Measurements from ENCODE around the gene TRABD2B. TPM values are rescaled to one million over a fixed set of nuclear protein-coding genes. Genes with fewer than 3 reads are reported as not detected.

The TRABD2B gene
- total RNA-seq, 1 donor from 2014 or later: 0.64 TPM

DNA sequence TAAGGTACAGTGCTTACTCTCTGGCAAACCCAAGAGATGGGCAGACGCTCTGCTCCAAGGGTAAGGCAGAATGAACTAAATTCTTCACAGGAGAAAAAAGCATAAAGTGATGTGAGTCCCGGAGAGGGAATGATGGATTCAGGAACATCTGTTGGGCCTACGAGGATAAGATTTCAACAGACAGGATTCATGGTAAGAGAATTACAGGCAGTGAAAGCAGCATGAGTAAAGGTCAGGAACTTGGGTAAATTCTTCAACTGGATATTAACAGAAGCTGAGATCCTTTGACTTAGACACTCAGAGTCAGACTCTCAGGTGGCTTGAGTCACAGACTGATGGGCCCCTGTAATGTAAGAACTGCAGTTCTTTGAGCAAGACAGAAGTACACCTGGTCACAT lies 152.6 kb downstream of the TRABD2B start:
- TF ChIP-seq, protein P1, sequence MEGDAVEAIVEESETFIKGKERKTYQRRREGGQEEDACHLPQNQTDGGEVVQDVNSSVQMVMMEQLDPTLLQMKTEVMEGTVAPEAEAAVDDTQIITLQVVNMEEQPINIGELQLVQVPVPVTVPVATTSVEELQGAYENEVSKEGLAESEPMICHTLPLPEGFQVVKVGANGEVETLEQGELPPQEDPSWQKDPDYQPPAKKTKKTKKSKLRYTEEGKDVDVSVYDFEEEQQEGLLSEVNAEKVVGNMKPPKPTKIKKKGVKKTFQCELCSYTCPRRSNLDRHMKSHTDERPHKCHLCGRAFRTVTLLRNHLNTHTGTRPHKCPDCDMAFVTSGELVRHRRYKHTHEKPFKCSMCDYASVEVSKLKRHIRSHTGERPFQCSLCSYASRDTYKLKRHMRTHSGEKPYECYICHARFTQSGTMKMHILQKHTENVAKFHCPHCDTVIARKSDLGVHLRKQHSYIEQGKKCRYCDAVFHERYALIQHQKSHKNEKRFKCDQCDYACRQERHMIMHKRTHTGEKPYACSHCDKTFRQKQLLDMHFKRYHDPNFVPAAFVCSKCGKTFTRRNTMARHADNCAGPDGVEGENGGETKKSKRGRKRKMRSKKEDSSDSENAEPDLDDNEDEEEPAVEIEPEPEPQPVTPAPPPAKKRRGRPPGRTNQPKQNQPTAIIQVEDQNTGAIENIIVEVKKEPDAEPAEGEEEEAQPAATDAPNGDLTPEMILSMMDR (IDR thresholded peaks at IDR 0.05; ENCODE audit: partially characterized antibody, unreplicated experiment): no peak
- no peak for DNase-seq
- Mint-ChIP-seq H3K27me3 (ENCODE audit: unreplicated experiment) (peaks cover 7% of the 10 kb centered on the region), H3K9me3 (ENCODE audit: unreplicated experiment) (peaks cover 8% of the 10 kb centered on the region), H3K4me3 (ENCODE audit: unreplicated experiment) (no peak overlapping the region), H3K27ac (ENCODE audit: unreplicated experiment) (no peak overlapping the region), H3K36me3 (ENCODE audit: unreplicated experiment) (peaks cover 4% of the 10 kb centered on the region), H3K4me1 (ENCODE audit: low read depth, unreplicated experiment) (peaks cover 10% of the 10 kb centered on the region)

DNA sequence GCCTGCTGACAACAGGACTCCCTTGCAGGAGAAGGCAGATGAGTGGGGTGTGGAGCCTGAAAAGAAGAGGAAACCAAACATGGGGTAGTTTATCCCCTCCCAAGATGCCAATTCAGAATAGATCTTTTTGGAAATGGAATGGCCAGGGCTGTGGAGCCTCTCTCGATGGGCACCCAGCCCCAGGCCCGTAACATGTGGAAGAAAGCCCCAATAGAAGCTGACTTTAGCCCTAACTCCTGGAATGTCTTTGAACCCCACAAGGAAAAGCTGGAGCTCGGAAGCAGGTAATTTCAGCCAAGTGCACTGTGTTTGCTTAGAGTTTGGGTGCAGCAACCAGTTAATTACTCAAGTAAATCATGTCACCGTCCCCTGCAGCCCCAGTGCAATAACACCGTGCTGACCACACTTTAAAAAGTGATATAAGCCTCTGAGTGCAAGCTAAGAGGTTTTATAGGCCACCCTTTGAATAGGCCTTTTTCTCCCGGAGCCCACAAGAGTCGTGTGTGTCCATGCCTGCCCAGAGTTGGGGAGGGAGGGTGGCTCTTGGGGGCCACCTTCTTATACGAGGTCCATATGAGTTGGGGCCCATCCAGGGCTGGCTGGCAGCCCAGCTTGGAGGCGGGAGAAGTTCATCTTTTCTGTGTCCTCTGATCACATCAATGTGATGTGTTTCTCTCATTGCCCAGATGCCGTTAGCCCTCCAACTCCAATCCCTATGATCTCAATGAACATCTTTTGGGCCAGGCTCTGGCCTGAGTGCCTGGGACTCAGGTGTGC lies 153.2 kb downstream of the TRABD2B start:
- no peak for DNase-seq
- peaks cover 7% of the 10 kb centered on the region for H3K27me3 Mint-ChIP-seq (ENCODE audit: unreplicated experiment)
- peaks cover 10% of the 10 kb centered on the region for H3K4me1 Mint-ChIP-seq (ENCODE audit: low read depth, unreplicated experiment)
- H3K36me3 Mint-ChIP-seq (ENCODE audit: unreplicated experiment): peaks cover 4% of the 10 kb centered on the region
- no peak overlapping the region for H3K4me3 Mint-ChIP-seq (ENCODE audit: unreplicated experiment)
- no peak overlapping the region for H3K27ac Mint-ChIP-seq (ENCODE audit: unreplicated experiment)
- peaks cover 8% of the 10 kb centered on the region for H3K9me3 Mint-ChIP-seq (ENCODE audit: unreplicated experiment)
- TF ChIP-seq, protein P1 (IDR thresholded peaks at IDR 0.05; ENCODE audit: partially characterized antibody, unreplicated experiment): no peak

DNA sequence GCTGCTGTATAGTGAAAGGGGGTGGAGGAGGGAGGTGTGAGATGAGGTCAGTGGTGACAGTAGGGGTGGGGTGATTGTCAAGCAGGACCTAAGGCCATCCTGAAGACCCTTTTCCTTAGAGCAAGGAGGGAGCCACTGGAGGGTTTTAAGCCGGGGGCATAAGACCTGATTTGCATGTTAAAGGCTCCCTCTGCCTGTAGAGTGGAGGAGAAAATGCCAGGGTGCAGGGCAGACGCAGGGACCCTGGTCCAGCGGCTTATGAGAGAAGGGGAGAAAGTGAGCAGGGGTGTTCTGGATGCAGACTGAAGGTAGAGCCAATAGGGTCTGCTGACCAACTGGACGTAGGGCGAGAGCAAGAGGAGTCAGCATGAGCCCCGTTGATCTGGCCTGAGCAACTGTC lies 154.1 kb downstream of the TRABD2B start:
- Mint-ChIP-seq H3K4me1 (ENCODE audit: low read depth, unreplicated experiment) (peaks cover 10% of the 10 kb centered on the region), H3K36me3 (ENCODE audit: unreplicated experiment) (peaks cover 4% of the 10 kb centered on the region), H3K27ac (ENCODE audit: unreplicated experiment) (no peak overlapping the region), H3K9me3 (ENCODE audit: unreplicated experiment) (peaks cover 11% of the 10 kb centered on the region), H3K4me3 (ENCODE audit: unreplicated experiment) (no peak overlapping the region), H3K27me3 (ENCODE audit: unreplicated experiment) (peaks cover 7% of the 10 kb centered on the region)
- DNase-seq: no peak
- TF ChIP-seq, protein P1 (IDR thresholded peaks at IDR 0.05; ENCODE audit: partially characterized antibody, unreplicated experiment): no peak

DNA sequence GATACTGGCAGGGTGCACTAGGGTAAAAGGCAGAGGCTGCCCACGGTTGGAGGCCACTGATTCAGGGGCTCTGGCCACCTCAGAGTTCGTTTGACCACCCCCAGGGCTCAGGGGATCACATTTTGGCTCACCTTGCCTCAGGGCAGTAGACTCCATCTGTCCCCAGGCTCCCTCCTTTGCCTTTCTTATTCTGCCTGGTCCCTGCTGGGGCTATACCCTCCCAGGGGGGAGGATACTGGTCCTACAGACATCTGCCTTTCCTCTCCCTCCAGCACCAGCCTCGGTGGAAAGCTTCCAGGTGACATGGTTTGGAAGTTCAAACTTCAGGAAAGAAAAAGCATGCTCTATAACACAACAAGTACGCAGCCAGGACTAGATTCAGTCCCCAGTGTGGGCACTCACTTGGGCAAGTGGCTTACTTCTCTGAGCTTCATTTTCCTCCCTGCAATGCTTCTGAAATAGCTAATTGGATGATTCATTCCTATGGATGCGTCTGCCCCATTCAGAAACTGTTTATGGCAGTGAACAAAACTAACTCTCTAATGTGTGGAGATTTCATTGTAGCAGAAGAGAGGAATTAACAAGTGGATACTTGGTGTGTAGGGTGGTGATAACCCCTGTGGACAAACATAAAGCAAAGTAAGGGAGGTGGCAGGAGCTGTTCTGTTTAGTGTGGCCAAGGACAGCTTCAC lies 154.8 kb downstream of the TRABD2B start:
- DNase-seq: no peak
- peaks cover 6% of the 10 kb centered on the region for H3K27me3 Mint-ChIP-seq (ENCODE audit: unreplicated experiment)
- H3K9me3 Mint-ChIP-seq (ENCODE audit: unreplicated experiment): peaks cover 11% of the 10 kb centered on the region
- H3K4me3 Mint-ChIP-seq (ENCODE audit: unreplicated experiment): no peak overlapping the region
- TF ChIP-seq, protein P1 (IDR thresholded peaks at IDR 0.05; ENCODE audit: partially characterized antibody, unreplicated experiment): no peak
- H3K4me1 Mint-ChIP-seq (ENCODE audit: low read depth, unreplicated experiment): peaks cover 9% of the 10 kb centered on the region
- H3K36me3 Mint-ChIP-seq (ENCODE audit: unreplicated experiment): peaks cover 4% of the 10 kb centered on the region
- H3K27ac Mint-ChIP-seq (ENCODE audit: unreplicated experiment): no peak overlapping the region

DNA sequence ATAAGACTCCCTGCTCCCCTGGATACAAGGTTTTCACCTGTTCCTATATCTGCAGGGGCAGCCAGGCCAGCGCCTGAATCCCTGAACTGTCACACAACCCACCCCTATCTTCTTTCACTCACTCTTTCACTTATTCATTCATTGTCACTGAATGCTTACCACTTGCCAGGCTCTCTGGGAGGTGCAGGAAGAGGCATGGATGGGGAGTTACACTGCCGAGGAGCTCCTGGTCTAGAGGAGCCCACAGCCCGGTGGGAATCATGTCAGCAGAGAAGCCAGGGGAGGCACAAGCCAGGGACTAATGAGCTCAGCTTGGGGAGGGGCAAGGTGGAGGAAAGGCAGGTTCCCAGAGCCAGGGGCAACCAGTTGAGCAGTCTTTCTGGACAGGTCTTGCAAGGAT lies 155.8 kb downstream of the TRABD2B start:
- peaks cover 9% of the 10 kb centered on the region for H3K4me1 Mint-ChIP-seq (ENCODE audit: low read depth, unreplicated experiment)
- H3K27me3 Mint-ChIP-seq (ENCODE audit: unreplicated experiment): peaks cover 3% of the 10 kb centered on the region
- no peak for DNase-seq
- peaks cover 4% of the 10 kb centered on the region for H3K36me3 Mint-ChIP-seq (ENCODE audit: unreplicated experiment)
- H3K27ac Mint-ChIP-seq (ENCODE audit: unreplicated experiment): no peak overlapping the region
- no peak overlapping the region for H3K4me3 Mint-ChIP-seq (ENCODE audit: unreplicated experiment)
- TF ChIP-seq, protein P1 (IDR thresholded peaks at IDR 0.05; ENCODE audit: partially characterized antibody, unreplicated experiment): no peak
- peaks cover 11% of the 10 kb centered on the region for H3K9me3 Mint-ChIP-seq (ENCODE audit: unreplicated experiment)
